Activated naive CD4-positive, alpha-beta T cell treated with anti-CD3 and anti-CD28 coated beads, Interleukin-2, amount 50 U/mL, for 72 hours (primary cell): ENCODE results near the gene BAHCC1. TPM values are rescaled to one million over a fixed set of nuclear protein-coding genes. Genes with fewer than 3 reads are reported as not detected.
A peak's percentile ranks its signal among the peaks of the same experiment; 100 is the strongest.

Experiments used
- ATAC-seq, 2 donors: fragments of 150-1000 bp; cut with Tn5 transposase; 2 replicates each; pipeline ENCODE4 v1.10.0; 2021; ENCODE audit warnings: mild to moderate bottlenecking in 2 of 2, moderate library complexity in 2 of 2
- DNase-seq, 2 donors: peaks; one replicate each; pipeline ENCODE4 v3.0.0; 2021 to 2022; ENCODE audit warnings: low spot score in 2 of 2
- H3K27ac Mint-ChIP-seq, 2 donors: one replicate each; pipeline ENCODE4 v1.8.0; 2022; ENCODE audit warnings: mild to moderate bottlenecking in 2 of 2, mixed read lengths in 2 of 2
- H3K36me3 Mint-ChIP-seq, 2 donors: one replicate each; pipeline ENCODE4 v1.8.0; 2022; ENCODE audit warnings: mixed read lengths in 2 of 2
- H3K9me3 Mint-ChIP-seq, 2 donors: one replicate each; pipeline ENCODE4 v1.8.0; 2022; ENCODE audit warnings: mixed read lengths in 2 of 2
- total RNA-seq, 2 donors: library from RNA; stranded (reverse); gene quantifications; one replicate each; pipeline ENCODE4 v1.2.3, GENCODE V29; 2022

The BAHCC1 gene
- total RNA-seq, 2 donors from 2014 or later = 0.16 TPM; not detected in 1

DNA sequence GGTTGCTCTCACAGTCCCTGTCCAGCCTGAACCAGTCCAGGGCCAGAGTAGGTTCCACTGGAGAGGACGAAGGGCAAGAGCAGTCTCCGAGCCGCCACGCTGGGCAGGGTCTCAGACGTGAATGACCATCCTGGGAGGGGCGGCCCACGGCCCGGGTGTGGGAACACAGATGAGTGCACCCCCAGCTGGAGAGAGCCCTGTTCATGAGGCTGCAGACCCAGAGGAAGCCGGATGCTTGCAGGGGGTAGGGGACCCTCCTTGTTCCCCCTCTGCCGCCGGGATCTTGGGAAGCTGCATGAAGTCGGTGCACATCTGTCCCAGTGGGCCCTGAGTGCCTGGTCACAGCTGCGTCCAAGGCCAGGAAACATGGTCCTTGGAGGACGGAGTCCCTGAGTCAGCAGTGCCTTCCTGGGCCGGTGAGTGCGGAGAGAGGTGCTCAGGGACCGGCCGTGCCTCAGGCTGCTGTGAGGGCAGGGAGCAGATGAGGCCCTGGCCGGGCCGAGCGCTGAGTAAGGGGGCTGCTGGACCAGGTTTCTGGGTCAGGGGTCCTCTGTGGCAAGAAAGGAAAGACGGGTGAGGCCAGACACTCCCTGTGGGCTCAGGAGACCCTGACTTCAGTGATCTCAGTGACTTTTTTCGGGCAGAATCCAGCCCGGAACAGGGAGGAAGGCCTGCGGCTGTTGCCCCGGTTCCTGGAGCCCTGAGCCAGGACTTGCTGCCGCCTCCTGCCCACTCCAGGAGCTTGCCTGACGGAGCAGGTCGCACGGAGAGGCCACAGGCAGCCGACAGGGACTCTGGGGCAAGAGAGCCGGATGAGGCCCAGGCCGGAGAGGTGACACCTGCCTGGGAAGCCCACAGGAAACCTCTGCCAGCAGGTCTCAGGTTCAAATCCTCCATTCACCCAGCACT is 71.6 kb downstream of the BAHCC1 start:
- peak overlapping the region in 1 of 2 donors; percentile 31 for H3K27ac Mint-ChIP-seq
- H3K9me3 Mint-ChIP-seq = no peaks in the 10 kb centered on the region
- no peak for ATAC-seq
- H3K36me3 Mint-ChIP-seq = no peaks in the 10 kb centered on the region
- DNase-seq = no peak

DNA sequence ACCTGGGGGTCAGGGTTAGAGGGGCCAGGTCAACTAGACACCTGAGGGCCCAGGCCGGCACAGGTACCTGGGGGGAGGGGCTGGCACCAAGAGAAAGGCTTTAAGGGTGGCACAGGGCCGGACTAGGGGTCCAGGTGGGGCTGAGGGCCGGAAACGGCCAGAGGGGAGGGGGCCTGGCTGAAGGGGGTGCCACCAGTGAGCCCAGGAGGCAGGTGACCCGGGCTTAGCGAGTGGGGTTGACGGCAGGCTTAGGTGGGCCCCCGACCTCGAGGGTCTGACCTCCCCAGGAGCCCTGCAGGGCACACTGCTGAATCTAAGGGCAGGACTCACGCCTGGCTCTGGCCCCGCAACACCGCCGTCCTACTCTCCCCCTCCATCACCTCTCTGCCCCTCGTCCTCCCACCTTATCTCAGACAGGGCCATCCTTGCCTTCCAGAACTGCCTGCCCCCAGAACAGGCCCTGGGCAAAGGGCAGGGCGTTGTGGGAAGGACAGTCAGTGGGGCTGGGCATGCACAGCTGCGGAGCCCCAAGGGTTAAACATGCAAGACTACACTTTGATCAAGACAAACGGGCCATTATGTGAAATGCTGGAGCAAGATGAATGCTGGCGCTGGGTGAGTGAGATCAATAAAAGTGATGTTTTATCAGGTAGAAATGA is 73.0 kb downstream of the BAHCC1 start:
- Mint-ChIP-seq H3K9me3 (no peaks in the 10 kb centered on the region), H3K27ac (no peak overlapping the region), H3K36me3 (no peaks in the 10 kb centered on the region)
- DNase-seq (no peak), ATAC-seq (no peak)

DNA sequence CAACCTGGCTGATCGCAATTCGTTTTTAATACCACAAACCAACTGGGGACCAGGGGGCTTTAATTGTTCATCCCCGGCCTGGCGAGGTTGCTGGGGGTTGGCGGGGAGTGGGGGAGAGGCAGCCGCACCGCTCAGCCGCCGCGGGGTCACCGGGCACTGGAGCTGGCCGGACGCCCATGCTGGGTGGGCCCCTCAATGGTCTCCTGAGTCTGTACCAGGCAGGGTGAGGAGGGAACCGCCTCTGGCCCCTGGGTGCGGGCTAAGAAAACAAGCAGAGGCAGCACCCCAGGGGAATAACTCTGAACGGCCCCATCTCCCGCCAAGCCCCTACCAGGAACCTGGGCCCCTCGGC is 73.5 kb downstream of the BAHCC1 start:
- no peaks in the 10 kb centered on the region for H3K9me3 Mint-ChIP-seq
- no peaks in the 10 kb centered on the region for H3K36me3 Mint-ChIP-seq
- no peak for ATAC-seq
- H3K27ac Mint-ChIP-seq = no peak overlapping the region
- DNase-seq = no peak

DNA sequence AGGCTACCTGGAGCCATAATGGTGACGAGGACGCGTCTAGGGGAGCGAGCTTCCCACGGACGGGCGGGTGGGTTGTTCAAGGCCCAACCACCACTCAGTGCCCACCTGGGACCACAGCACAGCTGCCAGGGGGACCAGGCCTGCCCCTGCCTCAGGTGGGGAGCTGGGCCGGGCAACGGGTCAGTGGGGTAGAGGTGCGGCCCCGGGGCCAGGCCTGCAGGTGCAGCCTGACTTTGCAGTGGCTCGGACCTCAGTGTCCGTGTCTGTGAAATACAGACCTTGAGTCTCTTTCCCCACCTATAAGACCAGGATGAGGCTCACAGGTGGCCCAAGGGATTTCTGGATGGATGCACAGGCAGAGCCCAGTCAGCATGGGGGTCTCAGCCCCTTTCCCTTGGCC is 74.0 kb downstream of the BAHCC1 start:
- no peak for ATAC-seq
- H3K27ac Mint-ChIP-seq = no peak overlapping the region
- H3K36me3 Mint-ChIP-seq = no peaks in the 10 kb centered on the region
- H3K9me3 Mint-ChIP-seq = no peaks in the 10 kb centered on the region
- no peak for DNase-seq

DNA sequence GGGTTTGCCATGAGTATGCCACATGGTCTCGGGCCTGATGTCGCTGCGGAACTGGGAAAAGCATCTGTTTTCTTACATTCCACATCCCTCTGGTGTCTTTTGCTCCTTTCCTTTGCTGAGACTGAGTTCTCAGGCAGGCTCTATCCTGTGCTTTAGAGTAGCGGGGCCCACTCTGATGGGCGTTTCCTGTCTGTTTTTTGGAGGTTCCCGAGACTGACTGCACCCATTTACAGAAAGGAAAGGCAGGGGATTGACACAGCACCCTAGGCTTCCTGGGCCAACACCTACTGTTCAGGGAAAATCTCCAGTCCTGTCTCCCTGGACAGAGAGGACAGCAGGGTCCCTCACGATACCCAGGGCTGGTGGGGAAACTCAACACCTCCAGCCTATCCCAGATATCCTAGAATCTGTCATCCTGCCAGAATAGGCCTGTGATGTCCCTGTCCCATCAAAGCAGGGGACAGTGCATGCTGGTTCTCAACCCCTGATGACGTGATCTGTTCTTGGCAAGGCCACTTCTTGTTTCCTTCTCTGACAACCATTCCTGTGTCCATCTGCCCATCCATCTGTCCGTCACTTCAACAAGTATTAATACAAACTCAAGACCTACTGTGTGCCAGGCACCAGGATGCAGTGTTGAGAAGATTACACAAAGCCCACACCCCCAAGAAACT is 75.2 kb downstream of the BAHCC1 start:
- H3K36me3 Mint-ChIP-seq = no peaks in the 10 kb centered on the region
- no peaks in the 10 kb centered on the region for H3K9me3 Mint-ChIP-seq
- no peak for ATAC-seq
- H3K27ac Mint-ChIP-seq = no peak overlapping the region
- no peak for DNase-seq

DNA sequence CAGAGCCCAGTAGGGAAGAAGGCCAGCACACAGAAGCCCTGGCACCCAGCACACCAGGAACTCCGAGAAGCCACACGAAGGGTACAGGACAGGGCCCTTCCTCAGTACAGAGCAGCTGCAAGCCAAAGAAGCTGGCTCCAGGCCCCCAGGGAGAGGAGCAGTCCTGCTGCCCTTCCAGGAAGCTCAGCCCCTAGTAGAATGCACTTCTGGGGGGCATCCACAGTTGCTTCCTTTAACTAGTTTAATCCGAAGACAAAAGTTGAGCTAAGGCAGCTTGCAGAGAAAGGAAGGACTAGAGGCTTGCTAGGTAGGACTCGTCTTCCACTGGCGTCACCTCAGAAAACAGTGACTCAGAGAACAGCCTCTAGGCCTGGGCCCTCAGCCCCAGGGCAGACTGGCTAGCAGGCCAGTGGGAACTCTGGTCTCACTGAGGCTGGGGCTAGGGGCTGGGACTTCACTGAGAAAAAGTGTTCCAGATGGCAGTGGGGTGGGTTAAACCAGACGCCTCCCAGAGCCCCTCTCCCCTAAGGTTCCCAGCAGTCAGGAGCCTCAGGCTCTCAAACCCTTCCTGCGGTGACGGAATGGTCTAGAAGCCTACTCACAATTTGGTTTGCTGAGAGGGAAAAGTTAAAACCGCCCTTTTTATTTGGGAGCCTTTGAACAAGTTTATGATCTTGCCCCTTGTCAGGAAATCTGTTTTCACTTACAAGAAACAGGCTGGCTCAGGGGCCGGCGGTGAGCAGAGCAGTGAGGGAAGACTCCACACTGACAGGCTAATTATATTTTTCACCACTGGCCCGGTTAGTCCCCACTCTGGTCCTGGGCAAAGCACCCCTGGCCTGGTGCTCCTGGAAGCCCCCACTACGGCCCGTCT is 75.9 kb downstream of the BAHCC1 start:
- H3K36me3 Mint-ChIP-seq = no peaks in the 10 kb centered on the region
- no peak overlapping the region for H3K27ac Mint-ChIP-seq
- ATAC-seq (no peak), DNase-seq (no peak)
- no peaks in the 10 kb centered on the region for H3K9me3 Mint-ChIP-seq

GRCh38 chr17:81471818-81472456 is 76.7 kb downstream of the BAHCC1 start:
- no peak overlapping the region for H3K27ac Mint-ChIP-seq
- DNase-seq = no peak
- no peaks in the 10 kb centered on the region for H3K36me3 Mint-ChIP-seq
- ATAC-seq = peak; percentile 47 to 49
- no peaks in the 10 kb centered on the region for H3K9me3 Mint-ChIP-seq

DNA sequence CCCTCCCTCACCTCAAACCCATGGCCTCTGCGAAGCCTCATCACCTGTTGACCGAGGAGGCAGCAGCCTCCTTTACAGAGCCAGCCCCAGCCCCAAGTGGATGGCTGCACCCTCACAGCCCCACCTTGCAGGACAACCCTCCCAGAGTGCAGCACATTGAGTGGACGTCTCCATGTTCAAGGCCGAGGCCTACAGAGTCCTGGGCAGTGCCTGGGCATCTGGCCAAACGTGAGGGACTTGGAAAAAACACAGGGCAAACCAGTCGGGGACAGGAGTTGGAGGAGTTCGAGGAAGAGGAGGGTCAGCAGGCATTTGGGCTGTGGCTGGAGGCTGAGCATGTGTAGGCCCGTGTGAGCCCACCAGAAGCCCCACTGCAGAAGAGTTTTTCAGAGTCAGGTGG is 77.8 kb downstream of the BAHCC1 start:
- Mint-ChIP-seq H3K9me3 (no peaks in the 10 kb centered on the region), H3K27ac (no peak overlapping the region), H3K36me3 (no peaks in the 10 kb centered on the region)
- ATAC-seq (no peak), DNase-seq (no peak)

- ATAC-seq (no peak), DNase-seq (no peak)
- Mint-ChIP-seq H3K27ac (no peak overlapping the region), H3K9me3 (no peaks in the 10 kb centered on the region), H3K36me3 (no peaks in the 10 kb centered on the region)
These were observed 79.7 kb downstream of the BAHCC1 start for GRCh38 chr17:81474958-81475357.

- Mint-ChIP-seq H3K9me3 (no peaks in the 10 kb centered on the region), H3K36me3 (no peaks in the 10 kb centered on the region), H3K27ac (peak overlapping the region in 1 of 2 donors; percentile 44)
- ATAC-seq (no peak), DNase-seq (no peak)
These were observed 80.8 kb downstream of the BAHCC1 start for GRCh38 chr17:81476097-81476496.

DNA sequence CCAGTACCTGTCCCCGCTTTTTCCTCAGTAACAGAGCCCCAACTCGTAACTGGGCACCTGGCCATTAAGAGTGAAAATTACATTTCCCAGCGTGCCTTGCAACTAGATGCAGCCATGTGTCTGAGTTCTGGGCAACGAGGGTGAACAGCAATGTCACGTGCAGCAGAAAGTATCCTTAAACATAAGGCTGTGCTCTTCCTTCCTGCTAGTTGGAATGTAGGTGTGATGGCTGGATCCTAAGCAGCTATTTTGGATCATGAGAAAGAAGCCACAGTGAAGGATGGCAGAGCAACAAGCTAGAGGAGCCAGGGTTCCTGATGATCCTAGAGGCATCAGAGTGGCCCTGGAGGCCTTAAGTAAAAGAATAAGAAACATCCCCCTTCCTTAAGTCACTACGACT is 81.4 kb downstream of the BAHCC1 start:
- H3K36me3 Mint-ChIP-seq = no peaks in the 10 kb centered on the region
- H3K9me3 Mint-ChIP-seq = no peaks in the 10 kb centered on the region
- DNase-seq (no peak), ATAC-seq (no peak)
- no peak overlapping the region for H3K27ac Mint-ChIP-seq

DNA sequence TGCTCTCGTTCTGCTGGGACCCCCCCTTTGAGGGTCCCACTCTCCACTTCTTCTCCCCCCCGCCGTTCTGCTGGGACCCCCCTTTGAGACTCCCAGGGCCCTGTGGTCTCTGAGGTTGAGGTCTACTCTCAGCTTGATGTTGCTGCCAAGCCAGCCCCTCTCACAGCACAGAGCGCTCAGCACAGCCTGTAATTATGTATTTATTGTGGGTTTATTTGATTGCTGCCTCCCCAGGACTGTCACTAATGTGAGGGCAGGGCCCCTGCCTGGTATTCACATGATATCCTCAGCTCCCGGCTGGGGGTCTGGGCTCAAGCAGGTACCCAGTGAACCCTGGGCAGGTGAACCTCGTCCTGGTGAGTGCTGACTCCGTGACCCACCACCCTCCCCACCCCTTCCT is 81.9 kb downstream of the BAHCC1 start:
- ATAC-seq (no peak), DNase-seq (no peak)
- Mint-ChIP-seq H3K36me3 (no peaks in the 10 kb centered on the region), H3K27ac (peak overlapping the region in 1 of 2 donors; percentile 44), H3K9me3 (no peaks in the 10 kb centered on the region)

- ATAC-seq = no peak
- Mint-ChIP-seq H3K36me3 (no peaks in the 10 kb centered on the region), H3K9me3 (no peaks in the 10 kb centered on the region), H3K27ac (no peak overlapping the region)
- DNase-seq = no peak
These were observed 82.9 kb downstream of the BAHCC1 start for GRCh38 chr17:81478119-81478518.

- ATAC-seq (no peak), DNase-seq (no peak)
- no peak overlapping the region for H3K27ac Mint-ChIP-seq
- no peaks in the 10 kb centered on the region for H3K36me3 Mint-ChIP-seq
- no peaks in the 10 kb centered on the region for H3K9me3 Mint-ChIP-seq
These were observed 84.2 kb downstream of the BAHCC1 start for GRCh38 chr17:81479175-81480071.
